Liver (tissue), 3 donors: ENCODE data around the gene ZEB1.

ENCODE experiments used
- CTCF ChIP-seq: fragments of 150-350 bp; IDR thresholded peaks from 2 replicates; pipeline ENCODE4 v1.5.1; 2017; ENCODE audit warnings: improper control_type of control experiment, low read depth, low read length; ENCODE audit not compliant: missing input control
- GABPA ChIP-seq, 2 donors: IDR thresholded peaks in 1 of 2; conservative IDR thresholded peaks in 1 of 2; 2 replicates each; pipeline ENCODE4 v1.6.1; 2016; ENCODE audit warnings: antibody characterized with exemption in 2 of 2, mild to moderate bottlenecking in 1 of 2, moderate library complexity in 1 of 2
- HNF4G ChIP-seq: IDR thresholded peaks from 2 replicates; pipeline ENCODE4 v1.6.1; 2016; ENCODE audit warnings: antibody characterized with exemption
- MAX ChIP-seq: IDR thresholded peaks from 2 replicates; pipeline ENCODE4 v1.6.1; 2016; ENCODE audit warnings: antibody characterized with exemption
- RAD21 ChIP-seq, 2 donors: IDR thresholded peaks; 2 replicates each; pipeline ENCODE4 v1.6.1; 2016; ENCODE audit warnings: antibody characterized with exemption in 2 of 2, mild to moderate bottlenecking in 2 of 2
- RXRA ChIP-seq, 2 donors: IDR thresholded peaks; 2 replicates each; pipeline ENCODE4 v1.6.1; 2017 to 2018; ENCODE audit warnings: antibody characterized with exemption in 2 of 2, mild to moderate bottlenecking in 1 of 2
- SP1 ChIP-seq: IDR thresholded peaks from 2 replicates; pipeline ENCODE4 v1.6.1; 2018; ENCODE audit warnings: antibody characterized with exemption, mild to moderate bottlenecking
- YY1 ChIP-seq: IDR thresholded peaks from 2 replicates; pipeline ENCODE4 v1.6.1; 2016; ENCODE audit warnings: antibody characterized with exemption, mild to moderate bottlenecking
- TF ChIP-seq, protein P1 (sequence below): IDR thresholded peaks from 2 replicates; pipeline ENCODE4 v1.6.1; 2016; ENCODE audit warnings: antibody characterized with exemption
- donor health status: healthy.
- donor health status: healthy.

DNA sequence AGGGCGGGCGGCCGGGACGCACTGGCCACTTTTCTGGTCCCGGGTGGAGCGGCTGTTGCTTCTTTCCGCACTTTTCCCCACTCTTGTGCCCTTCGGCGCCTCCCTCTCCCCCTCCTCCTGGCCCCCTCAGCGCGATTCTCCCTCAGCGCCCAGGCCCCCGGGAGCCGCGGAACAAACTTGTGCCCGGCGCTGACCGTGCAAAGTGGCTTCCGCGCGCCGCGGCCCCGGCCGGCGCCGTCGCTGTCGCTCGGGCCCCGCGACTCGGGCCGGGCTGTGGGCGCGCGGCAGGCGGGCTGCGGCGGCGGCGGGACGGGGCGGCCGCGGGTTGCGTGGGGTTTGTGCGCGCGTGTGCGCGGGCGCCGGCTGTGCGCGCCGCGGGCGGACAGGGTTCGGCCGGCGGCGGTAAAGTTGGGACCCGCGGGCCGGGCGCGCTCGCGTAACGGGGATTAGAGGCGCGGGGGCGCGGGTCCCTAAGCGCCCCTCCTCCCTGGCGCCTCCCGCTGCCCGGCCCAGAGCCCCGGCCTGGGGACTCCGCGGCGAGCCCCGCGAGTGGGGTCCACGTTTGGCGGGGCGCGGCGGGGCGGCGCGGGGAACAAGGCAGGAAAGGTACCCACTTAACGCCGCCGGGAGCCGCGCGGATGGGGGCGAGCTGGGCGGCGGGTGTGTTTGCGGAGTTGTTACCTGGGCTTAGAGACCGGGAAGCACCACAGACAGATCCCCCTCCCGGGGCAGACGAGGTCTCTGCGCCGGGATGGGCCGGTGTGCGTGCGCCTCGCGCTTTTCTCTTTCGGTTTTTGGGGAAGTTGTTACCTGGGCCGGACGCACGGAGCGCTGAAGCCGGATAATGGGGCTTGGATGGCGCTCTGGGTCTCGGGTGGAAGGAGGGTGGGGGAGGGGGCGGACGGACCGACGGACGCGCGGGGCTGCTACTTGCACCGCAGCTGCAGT, 860 bp downstream of the ZEB1 start:
- TF ChIP-seq HNF4G: no peak
- TF ChIP-seq CTCF: no peak
- no peak for TF ChIP-seq SP1
- TF ChIP-seq GABPA (IDR thresholded peaks at IDR 0.05 in 1 of 2, conservative IDR thresholded peaks at IDR 0.05 in 1 of 2): no peak
- no peak for TF ChIP-seq RAD21 (IDR thresholded peaks at IDR 0.05)
- no peak for TF ChIP-seq YY1
- peak; percentile 16 for TF ChIP-seq MAX
- TF ChIP-seq RXRA (IDR thresholded peaks at IDR 0.05): no peak
- TF ChIP-seq, protein P1, sequence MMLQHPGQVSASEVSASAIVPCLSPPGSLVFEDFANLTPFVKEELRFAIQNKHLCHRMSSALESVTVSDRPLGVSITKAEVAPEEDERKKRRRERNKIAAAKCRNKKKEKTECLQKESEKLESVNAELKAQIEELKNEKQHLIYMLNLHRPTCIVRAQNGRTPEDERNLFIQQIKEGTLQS: no peak
